Testis (tissue), 3 donors: Measurements from ENCODE around the gene CGNL1. TPM values are rescaled to one million over a fixed set of nuclear protein-coding genes. Genes with fewer than 3 reads are reported as not detected.

Experiments used
- DNase-seq: peaks from one replicate; pipeline ENCODE4 v3.0.0-alpha.2; 2019
- H3K27ac ChIP-seq, 2 donors: fragments of 200-600 bp; sonication (generic); one replicate each; pipeline ENCODE4 v1.5.1; 2019
- H3K27me3 ChIP-seq: fragments of 200-600 bp; sonication (generic); one replicate; pipeline ENCODE4 v1.5.1; 2019
- H3K36me3 ChIP-seq: fragments of 200-600 bp; sonication (generic); one replicate; pipeline ENCODE4 v1.5.1; 2017; ENCODE audit warnings: low read depth; ENCODE audit errors: missing control alignments
- H3K4me1 ChIP-seq: fragments of 200-600 bp; sonication (generic); one replicate; pipeline ENCODE4 v1.5.1; 2019
- H3K4me3 ChIP-seq, 2 donors: fragments of 200-600 bp; sonication (generic); one replicate each; pipeline ENCODE4 v1.5.1; 2017 to 2019
- H3K9me3 ChIP-seq: fragments of 200-600 bp; sonication (generic); one replicate; pipeline ENCODE4 v1.5.1; 2017
- POLR2A ChIP-seq: fragments of 450-650 bp; IDR thresholded peaks from one replicate; pipeline ENCODE4 v1.6.1; 2017; ENCODE audit warnings: antibody characterized with exemption, mild to moderate bottlenecking, moderate library complexity
- WGBS, 2 donors: methylation state at CpG; one replicate each; pipeline ENCODE4 v1.1.5; 2018; 5-methylcytosine and 5-hydroxymethylcytosine counted together
- intact Hi-C: fragments of 100-400 bp; cut with DNase I; formaldehyde crosslinking; loops from one replicate; pipeline ENCODE4 v1.15.1; 2023; ENCODE audit warnings: low total_unique reads
- polyA plus RNA-seq: library from polyadenylated mRNA; stranded (reverse); fragments of 350-450 nt; fragmentation: Illumina TruSeq; extraction: RNeasy Lipid Tissue Mini Kit (QIAGEN cat#74804); gene quantifications from one replicate; pipeline ENCODE4 v1.2.3, GENCODE V29; 2014; ENCODE audit warnings: low read depth, low replicate concordance; ENCODE audit not compliant: insufficient read depth
- total RNA-seq, 2 donors: library from RNA; depleted of rRNA; stranded (reverse); fragments of >200 nt; gene quantifications; one replicate each; pipeline ENCODE4 v1.2.3, GENCODE V29; 2016
- TF ChIP-seq, protein P1 (sequence below), 3 experiments: fragments of 450-650 bp in 2 of 3; fragments of 200-600 bp in 1 of 3; sonication (generic) in 1 of 3; IDR thresholded peaks; one replicate each; pipeline ENCODE4 v1.5.1; 2016 to 2019; ENCODE audit warnings: antibody characterized with exemption in 3 of 3, mild to moderate bottlenecking in 2 of 3, moderate library complexity in 1 of 3

Gene CGNL1
- total and polyA plus RNA-seq, 3 donors from 2014 or later: 21.0 to 40.2 (median 29.2) TPM

DNA sequence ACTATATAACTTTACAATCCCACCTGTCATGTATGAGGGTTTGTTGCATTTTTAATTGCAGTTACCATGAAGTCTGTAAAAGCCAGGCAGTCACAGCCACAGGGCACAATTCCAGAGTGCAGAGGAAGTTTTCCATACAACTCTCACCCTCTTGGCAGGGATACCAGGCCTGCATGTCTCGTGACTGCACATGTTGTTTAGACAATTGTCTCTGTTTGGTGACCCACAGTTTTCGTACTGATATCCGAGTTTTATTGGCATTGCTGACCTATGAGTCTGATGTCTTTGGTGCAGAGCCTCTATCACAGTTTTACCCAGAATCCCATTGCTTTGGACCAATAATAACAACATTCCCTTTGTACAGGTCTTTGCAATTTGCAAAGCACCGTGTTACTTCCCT lies 190.5 kb downstream of the CGNL1 start:
- WGBS, 2 donors: 59 to 60% methylated on average over 4 of the region's 4 CpGs
- Histone ChIP-seq H3K4me3 (no peak overlapping the region), H3K36me3 (no peaks in the 10 kb centered on the region), H3K27ac (no peak overlapping the region), H3K27me3 (no peaks in the 10 kb centered on the region), H3K4me1 (peaks cover 11% of the 10 kb centered on the region), H3K9me3 (no peaks in the 10 kb centered on the region)
- TF ChIP-seq, protein P1, sequence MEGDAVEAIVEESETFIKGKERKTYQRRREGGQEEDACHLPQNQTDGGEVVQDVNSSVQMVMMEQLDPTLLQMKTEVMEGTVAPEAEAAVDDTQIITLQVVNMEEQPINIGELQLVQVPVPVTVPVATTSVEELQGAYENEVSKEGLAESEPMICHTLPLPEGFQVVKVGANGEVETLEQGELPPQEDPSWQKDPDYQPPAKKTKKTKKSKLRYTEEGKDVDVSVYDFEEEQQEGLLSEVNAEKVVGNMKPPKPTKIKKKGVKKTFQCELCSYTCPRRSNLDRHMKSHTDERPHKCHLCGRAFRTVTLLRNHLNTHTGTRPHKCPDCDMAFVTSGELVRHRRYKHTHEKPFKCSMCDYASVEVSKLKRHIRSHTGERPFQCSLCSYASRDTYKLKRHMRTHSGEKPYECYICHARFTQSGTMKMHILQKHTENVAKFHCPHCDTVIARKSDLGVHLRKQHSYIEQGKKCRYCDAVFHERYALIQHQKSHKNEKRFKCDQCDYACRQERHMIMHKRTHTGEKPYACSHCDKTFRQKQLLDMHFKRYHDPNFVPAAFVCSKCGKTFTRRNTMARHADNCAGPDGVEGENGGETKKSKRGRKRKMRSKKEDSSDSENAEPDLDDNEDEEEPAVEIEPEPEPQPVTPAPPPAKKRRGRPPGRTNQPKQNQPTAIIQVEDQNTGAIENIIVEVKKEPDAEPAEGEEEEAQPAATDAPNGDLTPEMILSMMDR (IDR thresholded peaks at IDR 0.05): no peak
- intact Hi-C loops: loop anchor here (5.0 kb wide), 1 partner anchor 165 kb away; no protein-coding TSS in a partner anchor
- no peak for DNase-seq

DNA sequence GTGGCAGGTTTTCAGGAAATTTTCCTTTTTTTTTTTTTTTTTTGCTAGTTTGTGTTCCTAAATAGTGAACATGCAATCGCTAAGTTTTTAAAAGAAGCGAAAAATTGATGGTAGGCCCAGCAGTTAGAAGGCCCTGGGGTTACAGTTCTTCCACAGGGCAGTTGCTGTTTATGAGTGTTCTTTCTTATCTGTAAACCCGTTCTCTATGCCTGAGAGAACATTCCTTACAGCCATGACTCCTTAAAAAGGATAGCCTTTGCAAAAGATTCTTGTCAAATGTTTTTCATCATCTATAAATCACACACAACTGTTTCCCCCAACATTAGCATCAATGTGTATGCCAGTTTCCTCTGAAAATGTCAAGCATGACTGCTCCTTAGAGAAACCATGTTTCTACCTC lies 191.6 kb downstream of the CGNL1 start:
- Histone ChIP-seq H3K36me3 (no peaks in the 10 kb centered on the region), H3K27me3 (no peaks in the 10 kb centered on the region), H3K9me3 (no peaks in the 10 kb centered on the region), H3K4me3 (peak overlapping the region in 1 of 2 donors; percentile 32), H3K4me1 (peaks cover 11% of the 10 kb centered on the region), H3K27ac (peak overlapping the region in 1 of 2 donors; percentile 42)
- TF ChIP-seq POLR2A: no peak
- TF ChIP-seq, protein P1 (IDR thresholded peaks at IDR 0.05): no peak
- DNase-seq: no peak
- 25 to 32% methylated on average over 3 of the region's 3 CpGs for WGBS, 2 donors
- intact Hi-C loops: loop anchor here (5.0 kb wide), 1 partner anchor 164 kb away; no protein-coding TSS in a partner anchor

DNA sequence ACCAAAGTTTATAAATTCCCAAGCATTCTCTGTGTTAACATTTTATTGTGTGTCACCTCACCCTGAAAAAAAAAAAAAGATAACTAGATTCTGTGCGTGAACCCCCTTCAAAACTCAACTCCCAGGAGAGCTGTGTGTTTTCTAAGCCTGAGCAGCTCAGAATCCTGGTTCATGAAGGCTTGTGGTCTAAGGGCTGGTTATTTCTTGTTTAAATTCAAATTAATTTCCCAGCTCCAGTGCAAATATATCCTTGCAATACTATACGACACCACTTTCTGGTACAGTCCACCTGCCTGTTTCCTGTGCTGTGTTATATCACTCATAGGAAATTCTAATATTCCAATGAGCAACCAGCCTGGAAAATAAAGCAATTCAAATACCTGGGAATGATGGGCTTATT lies 192.0 kb downstream of the CGNL1 start:
- no peak for DNase-seq
- no peaks in the 10 kb centered on the region for H3K36me3 ChIP-seq
- peak overlapping the region in 1 of 2 donors; percentile 27 for H3K27ac ChIP-seq
- peaks cover 11% of the 10 kb centered on the region for H3K4me1 ChIP-seq
- intact Hi-C loops: loop anchor here (5.0 kb wide), 1 partner anchor 164 kb away; no protein-coding TSS in a partner anchor
- WGBS, 2 donors: 68 to 76% methylated on average over 2 of the region's 2 CpGs
- no peak overlapping the region for H3K4me3 ChIP-seq
- no peaks in the 10 kb centered on the region for H3K9me3 ChIP-seq
- TF ChIP-seq, protein P1 (IDR thresholded peaks at IDR 0.05): no peak
- TF ChIP-seq POLR2A: no peak
- no peaks in the 10 kb centered on the region for H3K27me3 ChIP-seq

DNA sequence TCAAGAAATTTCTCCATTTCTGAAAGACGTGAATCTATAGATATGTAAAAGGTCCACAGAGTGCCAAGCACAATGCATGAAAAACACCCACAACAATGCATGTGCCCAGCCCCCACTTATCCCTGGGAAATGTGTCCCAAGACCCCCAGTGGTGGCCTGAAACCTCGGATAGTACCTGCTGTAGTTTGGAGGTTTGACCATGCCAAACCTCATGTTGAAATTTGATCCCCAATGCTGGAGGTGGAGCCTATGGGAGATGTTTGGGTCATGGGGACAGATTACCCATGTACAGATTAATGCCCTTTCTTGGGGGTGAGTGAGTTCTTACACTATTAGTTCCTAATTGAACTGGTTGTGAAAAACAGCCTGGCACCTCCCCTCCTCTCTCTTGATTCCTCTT lies 194.0 kb downstream of the CGNL1 start:
- Histone ChIP-seq H3K4me1 (peaks cover 11% of the 10 kb centered on the region), H3K27ac (no peak overlapping the region), H3K27me3 (no peaks in the 10 kb centered on the region), H3K9me3 (no peaks in the 10 kb centered on the region), H3K36me3 (no peaks in the 10 kb centered on the region), H3K4me3 (no peak overlapping the region)
- DNase-seq: no peak
- intact Hi-C loops: no loop called here
- WGBS, 2 donors: 83 to 86% methylated on average over 2 of the region's 2 CpGs
- no peak for TF ChIP-seq POLR2A
- TF ChIP-seq, protein P1 (IDR thresholded peaks at IDR 0.05): no peak

DNA sequence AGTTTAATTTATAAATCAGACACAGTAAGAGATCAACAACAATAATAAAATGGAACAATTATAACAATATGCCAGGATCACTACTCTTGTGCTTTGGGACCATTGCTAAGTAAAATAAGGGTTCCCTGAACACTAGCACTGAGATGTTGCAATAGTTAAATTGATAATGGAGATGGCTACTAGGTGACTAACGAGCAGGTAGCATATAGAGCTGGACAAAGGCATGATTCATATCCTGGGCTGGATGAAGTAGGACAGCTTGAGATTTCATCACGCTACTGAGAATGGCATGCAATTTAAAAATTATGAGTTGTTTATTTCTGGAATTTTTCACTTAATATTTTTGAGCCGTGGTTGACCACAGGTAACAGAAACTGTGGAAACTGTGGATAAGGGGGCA lies 194.7 kb downstream of the CGNL1 start:
- intact Hi-C loops: no loop called here
- TF ChIP-seq, protein P1 (IDR thresholded peaks at IDR 0.05): no peak
- no peak for TF ChIP-seq POLR2A
- 83 to 89% methylated on average over 3 of the region's 3 CpGs for WGBS, 2 donors
- no peak overlapping the region for H3K27ac ChIP-seq
- H3K4me3 ChIP-seq: no peak overlapping the region
- H3K36me3 ChIP-seq: no peaks in the 10 kb centered on the region
- no peaks in the 10 kb centered on the region for H3K9me3 ChIP-seq
- no peaks in the 10 kb centered on the region for H3K27me3 ChIP-seq
- no peak for DNase-seq
- peaks cover 11% of the 10 kb centered on the region for H3K4me1 ChIP-seq
